GM19351 (cell line): ENCODE results near the gene TYR.
"Not testable (repeated sequence)": the region's sequence is repeated elsewhere in the genome, so short reads cannot be mapped to it uniquely, and the experiment has no call there.

ENCODE experiments used
- ATAC-seq: cut with Tn5 transposase; IDR thresholded peaks from one replicate; pipeline ENCODE4 v1.9.1; 2021; ENCODE audit warnings: mild to moderate bottlenecking, moderate library complexity; ENCODE audit not compliant: unreplicated experiment

The TYR gene

GRCh38 chr11:89177691-89178231, at the start of gene TYR:
TYR (plus strand) TSS chr11:89177875; CDS start chr11:89177954, 79 bp downstream.
- no peak for ATAC-seq

GRCh38 chr11:89136606-89137005, 41.1 kb upstream of the TYR start:
- no peak for ATAC-seq

DNA sequence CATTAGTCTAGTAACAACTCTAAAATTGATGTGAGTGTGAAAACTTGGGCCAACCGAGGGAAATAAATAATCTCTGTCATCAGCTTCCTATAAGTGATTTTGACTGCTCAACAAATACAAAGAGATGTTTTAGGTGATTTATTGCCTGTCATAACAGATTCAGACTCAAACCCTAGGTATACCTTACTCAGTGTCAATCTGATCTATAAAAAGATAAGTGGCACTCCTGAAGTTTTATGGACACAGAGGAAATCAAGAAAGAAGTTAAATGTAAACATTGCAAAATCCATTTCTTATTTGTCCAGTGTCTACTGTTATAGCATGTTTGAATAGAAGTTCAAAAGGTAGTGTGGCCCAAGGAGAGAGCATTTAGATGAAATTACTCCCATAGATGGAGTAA, 30.4 kb upstream of the TYR start:
- no peak for ATAC-seq

DNA sequence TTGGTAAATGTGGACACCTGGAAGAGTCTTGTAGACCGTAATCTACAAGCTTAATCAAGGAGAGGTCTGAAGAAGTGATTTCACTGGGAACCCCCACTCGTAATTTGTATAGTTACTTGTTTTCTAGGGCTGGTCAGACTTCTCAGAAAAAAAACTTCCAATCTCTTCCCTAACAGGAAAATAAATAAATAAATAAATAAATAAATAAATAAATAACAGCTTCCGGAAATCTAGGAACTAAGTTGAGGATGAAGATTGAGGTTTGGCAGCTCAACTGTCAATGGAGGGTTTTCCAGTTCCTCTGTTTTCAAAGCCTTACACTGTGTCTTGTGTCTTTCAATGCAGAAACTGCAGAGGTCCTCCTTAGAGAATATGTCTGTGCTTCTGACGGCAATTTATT, 17.7 kb upstream of the TYR start:
- ATAC-seq = no peak

DNA sequence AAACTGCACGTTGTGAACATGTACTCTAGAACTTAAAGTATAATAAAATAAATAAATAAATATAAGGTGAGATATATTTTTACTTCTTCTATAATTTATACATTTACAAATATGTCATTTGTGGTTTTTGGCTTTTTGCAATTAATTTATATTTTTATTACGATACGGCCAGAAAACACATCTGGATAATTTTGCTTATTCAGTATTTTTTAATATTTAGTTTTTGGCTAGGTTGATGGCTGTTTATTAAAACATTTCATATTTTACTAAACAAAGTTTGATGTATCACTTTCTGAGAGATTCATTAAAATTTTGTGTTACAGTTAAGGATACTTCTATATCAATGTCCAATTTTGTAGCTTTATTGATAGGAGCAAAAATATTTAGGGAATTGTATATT, 15.7 kb upstream of the TYR start:
- ATAC-seq = no peak

DNA sequence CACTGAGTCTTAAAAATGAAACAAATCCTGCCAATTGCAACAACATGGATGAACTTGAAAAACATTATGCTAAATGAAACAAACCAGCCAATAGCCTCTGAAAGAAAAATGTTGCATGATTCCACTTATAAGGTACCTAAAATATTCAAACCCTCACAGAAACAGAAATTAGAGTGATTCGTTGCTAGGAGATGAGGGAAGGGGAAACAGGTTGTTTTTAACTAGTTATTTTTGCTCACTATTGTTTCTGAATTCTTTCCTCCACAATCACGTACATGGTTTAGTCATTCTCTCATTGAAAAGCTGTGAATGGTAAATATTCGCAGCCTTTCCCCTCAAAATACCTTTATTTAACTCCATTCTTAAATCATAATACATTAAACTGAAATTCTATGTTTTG, 14.0 kb upstream of the TYR start:
- ATAC-seq = no peak

DNA sequence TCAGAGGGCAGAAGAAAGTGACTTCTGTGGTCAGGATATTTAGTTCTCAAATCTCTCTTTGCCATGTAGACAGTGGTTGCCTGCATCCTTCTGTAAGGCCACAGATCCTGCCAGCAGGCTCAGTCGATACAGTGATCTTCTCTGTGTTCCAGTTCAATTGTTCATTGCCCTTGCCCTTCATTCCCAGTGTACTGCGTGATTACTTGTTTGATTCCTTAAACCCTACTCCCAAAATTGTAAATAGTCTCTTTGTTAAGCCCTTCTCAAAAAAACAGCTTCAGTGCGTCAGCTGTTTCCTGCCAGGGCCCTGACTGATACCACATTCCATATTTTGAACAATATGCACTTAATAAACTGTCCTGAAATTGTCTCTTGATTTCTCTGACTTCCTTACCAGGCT, 9.3 kb upstream of the TYR start:
- ATAC-seq = no peak

DNA sequence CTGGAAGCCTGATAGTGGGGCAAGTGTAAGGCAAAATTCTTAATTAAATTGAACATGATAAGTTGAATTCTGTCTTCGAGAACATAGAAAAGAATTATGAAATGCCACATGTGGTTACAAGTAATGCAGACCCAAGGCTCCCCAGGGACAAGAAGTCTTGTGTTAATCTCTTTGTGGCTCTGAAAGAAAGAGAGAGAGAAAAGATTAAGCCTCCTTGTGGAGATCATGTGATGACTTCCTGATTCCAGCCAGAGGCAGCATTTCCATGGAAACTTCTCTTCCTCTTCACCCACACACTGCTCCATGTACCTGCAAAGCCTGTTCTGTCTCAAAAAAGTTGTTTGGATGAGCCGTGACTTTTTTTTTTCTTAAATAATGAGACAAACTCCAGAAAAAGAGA, 1.9 kb upstream of the TYR start:
- ATAC-seq = no peak

- no peak for ATAC-seq
Observed at GRCh38 chr11:89176938-89177337, 737 bp upstream of the TYR start.

- no peak for ATAC-seq
Observed at GRCh38 chr11:89181111-89181510, 3.4 kb downstream of the TYR start.

- ATAC-seq = no peak
Observed at GRCh38 chr11:89182773-89183518, 5.3 kb downstream of the TYR start.

DNA sequence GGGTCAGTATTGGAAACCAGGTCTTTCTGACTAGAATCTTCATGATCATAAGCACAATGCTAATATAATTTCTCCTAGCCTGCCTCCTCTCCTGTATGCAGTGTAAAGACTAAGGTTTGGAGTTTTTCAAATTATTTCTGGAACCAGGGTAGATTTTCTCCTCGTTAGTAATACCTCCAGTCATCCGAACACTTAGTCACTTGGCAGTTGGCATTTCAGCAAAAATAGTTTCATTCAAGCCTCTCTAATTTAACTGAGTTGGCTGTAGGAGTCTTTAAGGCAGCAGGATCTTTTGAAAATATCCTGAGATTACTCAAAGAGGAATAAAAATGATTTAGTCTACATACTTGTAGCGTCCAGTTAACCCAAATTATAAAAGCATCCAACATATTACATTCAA, 6.3 kb downstream of the TYR start:
- ATAC-seq = no peak

DNA sequence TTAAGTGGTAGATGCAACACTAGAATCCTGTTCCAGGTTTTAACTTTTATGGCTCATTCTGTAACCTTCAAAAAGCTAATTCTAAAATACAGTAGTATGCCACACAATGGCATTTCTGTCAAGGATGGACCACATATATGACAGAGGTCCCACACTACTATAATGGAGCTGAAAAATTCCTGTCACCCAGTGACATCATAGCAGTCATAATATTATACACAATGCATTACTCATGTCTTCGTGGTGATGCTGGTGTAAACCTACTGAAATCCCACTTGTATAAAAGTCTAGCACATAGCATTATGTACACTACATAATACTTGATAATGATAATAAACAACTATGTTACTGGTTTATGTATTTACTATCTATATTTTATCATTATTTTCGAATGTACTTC, 12.1 kb downstream of the TYR start:
- ATAC-seq = no peak

DNA sequence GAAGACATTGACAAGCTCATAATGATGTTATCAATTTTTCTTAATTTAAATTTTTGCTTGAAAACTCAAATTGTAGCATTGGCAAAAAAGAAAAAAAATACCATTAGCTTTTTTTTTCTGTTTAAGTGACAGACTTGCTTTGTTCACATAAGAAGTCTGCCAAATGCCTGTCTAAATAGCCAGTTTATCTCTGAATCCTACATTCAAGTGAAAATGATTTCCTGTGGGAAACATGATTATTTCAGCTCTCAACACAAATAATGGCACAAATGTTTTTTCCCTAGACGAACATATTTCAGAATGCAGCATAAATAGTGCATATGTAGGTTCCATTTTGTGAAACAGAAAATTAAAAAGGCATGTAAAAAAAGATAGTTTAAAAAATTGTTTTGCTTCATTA, 23.5 kb downstream of the TYR start:
- no peak for ATAC-seq

- no peak for ATAC-seq
Observed at GRCh38 chr11:89203814-89204213, 26.1 kb downstream of the TYR start.

- ATAC-seq = no peak
Observed at GRCh38 chr11:89205378-89205777, 27.7 kb downstream of the TYR start.

DNA sequence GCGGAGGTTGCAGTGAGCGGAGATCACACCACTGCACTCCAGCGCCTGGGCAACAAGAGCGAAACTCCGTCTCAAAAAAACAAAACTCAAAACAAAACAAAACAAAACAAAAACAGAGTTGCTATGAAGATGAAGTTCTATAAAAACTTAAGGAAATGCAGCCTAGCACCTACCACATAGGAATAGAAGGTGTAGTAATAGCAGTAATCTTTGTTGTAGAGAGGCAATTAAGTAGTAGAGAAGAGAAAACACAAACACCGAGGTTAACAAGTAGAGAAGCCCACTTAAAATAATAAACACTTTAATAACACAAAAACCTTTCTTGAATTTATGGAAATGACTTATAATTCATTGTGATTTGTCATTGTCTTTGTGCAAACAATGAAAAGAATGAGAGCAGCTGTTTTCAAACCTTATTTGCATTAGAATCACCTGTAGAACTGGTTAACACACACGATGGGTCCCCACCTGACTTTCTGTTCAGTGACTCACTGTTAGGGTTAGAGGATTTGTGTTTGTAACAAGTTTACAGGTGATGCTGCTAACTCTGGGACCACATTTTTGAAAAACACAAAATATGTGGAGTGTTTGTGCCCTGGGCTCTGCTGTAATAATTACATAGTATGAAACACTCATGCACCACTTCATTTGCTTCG, 43.1 kb downstream of the TYR start:
- no peak for ATAC-seq

- ATAC-seq = no peak
Observed at GRCh38 chr11:89235083-89235482, 57.4 kb downstream of the TYR start.

GRCh38 chr11:89235976-89236375, 58.3 kb downstream of the TYR start:
- ATAC-seq = no peak

DNA sequence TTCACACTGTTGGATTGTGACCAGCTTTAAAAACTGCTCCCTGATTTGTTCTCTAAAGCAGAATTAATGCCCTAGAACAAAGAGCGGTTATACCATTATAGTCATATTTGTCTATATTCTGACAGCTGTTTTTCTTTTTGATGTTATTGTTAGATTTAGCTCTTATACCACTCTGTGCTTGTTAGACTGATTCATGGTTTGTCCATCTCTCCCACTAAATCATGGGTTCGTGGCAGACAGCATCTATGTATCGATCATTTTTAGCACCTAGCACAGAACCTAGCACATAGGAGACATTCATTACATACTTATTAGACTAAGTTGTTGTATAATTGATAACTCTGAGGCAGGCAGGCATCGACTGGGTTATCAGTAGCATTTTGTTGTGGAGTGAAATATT, 69.3 kb downstream of the TYR start:
- not testable (repeated sequence) for ATAC-seq

DNA sequence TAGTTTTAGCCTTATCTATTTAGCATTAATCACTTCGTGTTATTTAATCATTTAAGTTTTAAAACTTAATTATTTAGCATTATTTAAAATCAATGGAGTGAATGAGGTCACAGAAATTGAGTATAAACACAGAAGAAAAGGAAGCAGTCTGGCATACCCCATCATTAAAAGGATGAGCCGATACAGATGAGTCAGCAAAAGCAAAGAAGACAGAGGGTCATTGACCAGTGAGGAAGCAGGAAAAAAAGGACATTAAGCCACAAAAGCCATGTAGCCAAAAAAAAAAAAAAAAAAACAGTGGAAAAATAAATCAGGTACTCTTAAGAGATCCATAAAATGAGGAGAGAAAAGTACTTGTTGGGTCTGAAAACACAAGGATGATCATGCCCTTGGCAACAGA, 71.5 kb downstream of the TYR start:
- ATAC-seq = no peak

DNA sequence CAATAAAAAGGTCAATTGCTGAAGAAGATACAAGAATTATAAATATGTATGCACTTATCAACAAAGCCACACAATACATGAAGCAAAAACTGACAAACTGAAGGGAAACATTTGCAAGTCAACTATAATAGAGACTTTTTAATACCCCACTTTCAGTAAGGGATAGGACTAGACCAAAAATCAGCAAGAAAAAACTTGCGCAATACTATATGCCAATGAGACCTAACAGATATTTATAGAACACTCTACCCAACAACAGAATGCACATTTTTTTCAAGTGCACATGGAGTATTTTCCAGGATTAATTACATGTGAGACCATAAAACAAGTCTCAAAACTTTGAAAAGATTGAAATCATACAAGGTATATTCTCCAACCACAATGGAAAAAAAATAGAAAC, 83.8 kb downstream of the TYR start:
- not testable (repeated sequence) for ATAC-seq
